CD4-positive, alpha-beta T cell (primary cell): ENCODE data around the gene GLRX3. TPM values are rescaled to one million over a fixed set of nuclear protein-coding genes. Genes with fewer than 3 reads are reported as not detected.

ENCODE experiments used
- ATAC-seq: fragments of 200-7000 bp; cut with Tn5 transposase; one replicate; pipeline ENCODE4 v1.10.0; 2022; ENCODE audit warnings: mild to moderate bottlenecking; ENCODE audit not compliant: poor library complexity
- CTCF ChIA-PET: fragments of 350-600 bp; sonication (Branson Sonifier 250); formaldehyde crosslinking; loops from one replicate; lab custom pipeline; 2021; ENCODE audit warnings: antibody characterized with exemption, inconsistent platforms; lab: Charles Lee
- POLR2A ChIA-PET: fragments of 350-600 bp; sonication (Branson Sonifier 250); formaldehyde crosslinking; loops from one replicate; lab custom pipeline; 2021; ENCODE audit warnings: antibody characterized with exemption, inconsistent platforms; lab: Charles Lee
- DNase-seq, 14 experiments: peaks; one replicate each; pipeline ENCODE4 v3.0.0-alpha.2; 2013 to 2020; ENCODE audit warnings: mixed read lengths in 2 of 14
- H3K27ac ChIP-seq, 2 donors: one replicate each; pipeline versions ENCODE4 v1.5.1 to v1.7.0; 2013; ENCODE audit warnings: low read length in 2 of 2, low read depth in 1 of 2, mild to moderate bottlenecking in 1 of 2
- H3K27me3 ChIP-seq, 2 experiments: 1 replicate in 1 of 2; 2 replicates in 1 of 2; pipeline versions ENCODE4 v1.6.1 to v1.7.0; 2013; ENCODE audit warnings: low read length in 2 of 2, control low read depth in 1 of 2, mild to moderate bottlenecking in 1 of 2, moderate library complexity in 1 of 2; ENCODE audit not compliant: insufficient read depth in 2 of 2, control insufficient read depth in 1 of 2
- H3K36me3 ChIP-seq: one replicate; pipeline ENCODE4 v1.6.1; 2013; ENCODE audit warnings: low read length, control low read depth; ENCODE audit not compliant: insufficient read depth
- H3K4me1 ChIP-seq: one replicate; pipeline ENCODE4 v1.6.1; 2013; ENCODE audit warnings: low read length, control low read depth; ENCODE audit not compliant: insufficient read depth
- H3K4me3 ChIP-seq: one replicate; pipeline ENCODE4 v1.5.1; 2013; ENCODE audit warnings: mild to moderate bottlenecking, low read length, moderate library complexity
- H3K9me3 ChIP-seq, 2 experiments: 1 replicate in 1 of 2; 2 replicates in 1 of 2; pipeline versions ENCODE4 v1.6.1 to v1.7.0; 2013; ENCODE audit warnings: low read length in 2 of 2, mild to moderate bottlenecking in 2 of 2, control low read depth in 1 of 2, moderate library complexity in 1 of 2; ENCODE audit not compliant: control insufficient read depth in 1 of 2, insufficient read depth in 1 of 2
- H3K27ac Mint-ChIP-seq: one replicate; pipeline ENCODE4 v1.8.0; 2020; ENCODE audit warnings: mixed read lengths
- H3K27me3 Mint-ChIP-seq: one replicate; pipeline ENCODE4 v1.8.0; 2021; ENCODE audit warnings: mixed read lengths
- H3K36me3 Mint-ChIP-seq: one replicate; pipeline ENCODE4 v1.8.0; 2021; ENCODE audit warnings: low read depth, mixed read lengths
- H3K4me1 Mint-ChIP-seq: one replicate; pipeline ENCODE4 v1.8.0; 2021; ENCODE audit warnings: low read depth, mixed read lengths
- H3K4me3 Mint-ChIP-seq: one replicate; pipeline ENCODE4 v1.8.0; 2020; ENCODE audit warnings: mild to moderate bottlenecking, mixed read lengths
- H3K9me3 Mint-ChIP-seq: one replicate; pipeline ENCODE4 v1.8.0; 2020; ENCODE audit warnings: mixed read lengths
- intact Hi-C, 2 experiments: fragments of 100-400 bp; cut with DNase I in 1 of 2; cut with micrococcal nuclease in 1 of 2; formaldehyde crosslinking; loops; one replicate each; pipeline versions ENCODE4 v1.15.1 to v1.9.0; 2023 to 2025; cut with DNase I, micrococcal nuclease
- total RNA-seq, 174 experiments: library from RNA in 2 of 174; stranded (reverse) in 2 of 174; gene quantifications; one replicate each; pipeline ENCODE4 v1.2.3 and lab custom pipeline; 2021 to 2026
- TF ChIP-seq, protein P1 (sequence below): fragments of 200-600 bp; IDR thresholded peaks from one replicate; pipeline ENCODE4 v1.8.0; 2022; ENCODE audit warnings: antibody characterized with exemption, mild to moderate bottlenecking

Gene GLRX3
- total RNA-seq, 2 experiments from 2014 or later = 25.4 to 29.7 TPM

DNA sequence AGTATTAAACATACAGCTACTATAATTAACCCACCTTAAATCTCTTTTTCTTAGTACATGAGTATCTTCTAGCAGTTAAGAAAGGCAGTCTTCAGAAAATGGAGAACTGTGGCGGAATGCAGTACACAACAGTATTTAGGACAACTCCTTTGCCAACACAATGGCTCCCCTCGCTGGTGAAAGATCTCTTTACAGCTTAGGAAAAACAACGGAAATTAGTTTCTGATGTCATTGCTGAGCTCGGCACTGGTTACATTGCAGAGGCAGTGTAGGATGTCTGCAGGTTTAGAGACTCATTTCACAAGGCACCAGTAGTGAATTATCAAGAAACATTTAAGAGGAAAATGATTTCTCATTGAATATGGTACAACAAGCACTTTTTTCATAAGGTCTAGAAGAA, 43.4 kb downstream of the GLRX3 start:
- ATAC-seq = peak; percentile 98
- Mint-ChIP-seq H3K27me3 (no peaks in the 10 kb centered on the region), H3K4me1 (peaks cover 22% of the 10 kb centered on the region), H3K27ac (peak overlapping the region; percentile 13), H3K9me3 (no peaks in the 10 kb centered on the region), H3K36me3 (peaks cover 73% of the 10 kb centered on the region), H3K4me3 (no peak overlapping the region)
- DNase-seq = peak in 9 of 14 experiments; percentile 17 to 68 (median 31)
- Histone ChIP-seq H3K9me3 (no peaks in the 10 kb centered on the region), H3K36me3 (peaks cover 42% of the 10 kb centered on the region), H3K27ac (no peak overlapping the region), H3K4me3 (no peak overlapping the region), H3K4me1 (no peaks in the 10 kb centered on the region), H3K27me3 (no peaks in the 10 kb centered on the region)
- TF ChIP-seq, protein P1, sequence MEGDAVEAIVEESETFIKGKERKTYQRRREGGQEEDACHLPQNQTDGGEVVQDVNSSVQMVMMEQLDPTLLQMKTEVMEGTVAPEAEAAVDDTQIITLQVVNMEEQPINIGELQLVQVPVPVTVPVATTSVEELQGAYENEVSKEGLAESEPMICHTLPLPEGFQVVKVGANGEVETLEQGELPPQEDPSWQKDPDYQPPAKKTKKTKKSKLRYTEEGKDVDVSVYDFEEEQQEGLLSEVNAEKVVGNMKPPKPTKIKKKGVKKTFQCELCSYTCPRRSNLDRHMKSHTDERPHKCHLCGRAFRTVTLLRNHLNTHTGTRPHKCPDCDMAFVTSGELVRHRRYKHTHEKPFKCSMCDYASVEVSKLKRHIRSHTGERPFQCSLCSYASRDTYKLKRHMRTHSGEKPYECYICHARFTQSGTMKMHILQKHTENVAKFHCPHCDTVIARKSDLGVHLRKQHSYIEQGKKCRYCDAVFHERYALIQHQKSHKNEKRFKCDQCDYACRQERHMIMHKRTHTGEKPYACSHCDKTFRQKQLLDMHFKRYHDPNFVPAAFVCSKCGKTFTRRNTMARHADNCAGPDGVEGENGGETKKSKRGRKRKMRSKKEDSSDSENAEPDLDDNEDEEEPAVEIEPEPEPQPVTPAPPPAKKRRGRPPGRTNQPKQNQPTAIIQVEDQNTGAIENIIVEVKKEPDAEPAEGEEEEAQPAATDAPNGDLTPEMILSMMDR = peak; percentile 56
- ChIA-PET POLR2A (interaction anchor here (0.6 to 1.2 kb wide), 2 partner anchors 69 to 181 kb away, joined by 4 to 7 read pairs; partner anchors contain the start of gene C10orf143), CTCF (interaction anchor here (0.6 to 1.4 kb wide), 5 partner anchors 8 to 207 kb away, joined by 3 to 6 read pairs (median 3); no protein-coding TSS in a partner anchor)
- intact Hi-C loops = loop anchor here (1.0 to 5.0 kb wide), 2 partner anchors 292 to 1148 kb away; no protein-coding TSS in a partner anchor

DNA sequence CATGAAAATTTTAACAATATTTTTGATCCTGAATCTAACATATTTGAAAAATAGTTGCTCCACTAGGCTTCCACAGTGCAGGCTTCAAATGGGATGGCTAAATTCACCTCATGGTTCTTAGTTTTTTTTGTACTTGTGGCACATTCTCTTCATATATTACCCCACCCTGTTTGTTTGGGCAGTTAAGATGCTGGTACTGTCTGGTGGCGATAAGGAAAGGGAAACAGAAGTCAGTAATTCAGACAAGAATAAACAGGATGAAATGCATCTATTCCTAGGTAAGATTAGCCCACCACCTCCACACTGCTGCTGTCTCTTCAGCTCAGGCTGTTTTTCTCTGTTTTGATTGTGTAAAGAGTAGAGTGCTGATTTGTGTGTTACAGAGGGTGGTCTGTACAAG, 44.2 kb downstream of the GLRX3 start:
- Histone ChIP-seq H3K27ac (no peak overlapping the region), H3K4me1 (no peaks in the 10 kb centered on the region), H3K9me3 (no peaks in the 10 kb centered on the region), H3K27me3 (no peaks in the 10 kb centered on the region), H3K4me3 (no peak overlapping the region), H3K36me3 (peaks cover 46% of the 10 kb centered on the region)
- POLR2A ChIA-PET = no interaction called here
- no peaks in the 10 kb centered on the region for H3K27me3 Mint-ChIP-seq
- no peaks in the 10 kb centered on the region for H3K9me3 Mint-ChIP-seq
- DNase-seq = no peak
- CTCF ChIA-PET = interaction anchor here (1.4 kb wide), 1 partner anchor 11 kb away, joined by 5 read pairs; no protein-coding TSS in a partner anchor
- TF ChIP-seq, protein P1 = no peak
- H3K36me3 Mint-ChIP-seq = peaks cover 73% of the 10 kb centered on the region
- ATAC-seq = no peak
- H3K4me1 Mint-ChIP-seq = peaks cover 14% of the 10 kb centered on the region
- H3K4me3 Mint-ChIP-seq = no peak overlapping the region
- H3K27ac Mint-ChIP-seq = no peak overlapping the region
- intact Hi-C loops = no loop called here

- peaks cover 72% of the 10 kb centered on the region for H3K36me3 Mint-ChIP-seq
- TF ChIP-seq, protein P1 = no peak
- Histone ChIP-seq H3K27ac (no peak overlapping the region), H3K9me3 (no peaks in the 10 kb centered on the region), H3K36me3 (peaks cover 49% of the 10 kb centered on the region), H3K27me3 (no peaks in the 10 kb centered on the region), H3K4me3 (no peak overlapping the region), H3K4me1 (no peaks in the 10 kb centered on the region)
- no peak for DNase-seq
- ChIA-PET CTCF (no interaction called here), POLR2A (no interaction called here)
- no peak for ATAC-seq
- H3K27me3 Mint-ChIP-seq = no peaks in the 10 kb centered on the region
- intact Hi-C loops = no loop called here
- H3K4me1 Mint-ChIP-seq = peaks cover 12% of the 10 kb centered on the region
- H3K9me3 Mint-ChIP-seq = no peaks in the 10 kb centered on the region
- no peak overlapping the region for H3K27ac Mint-ChIP-seq
- no peak overlapping the region for H3K4me3 Mint-ChIP-seq
Measured at GRCh38 chr10:130181858-130182257, 45.7 kb downstream of the GLRX3 start.
